ENCODE data around the gene ASPG. TPM values are rescaled to one million over a fixed set of nuclear protein-coding genes. Genes with fewer than 3 reads are reported as not detected.

ASPG gene
- total RNA-seq, 1 experiment from 2014 or later = 3.4 TPM

DNA sequence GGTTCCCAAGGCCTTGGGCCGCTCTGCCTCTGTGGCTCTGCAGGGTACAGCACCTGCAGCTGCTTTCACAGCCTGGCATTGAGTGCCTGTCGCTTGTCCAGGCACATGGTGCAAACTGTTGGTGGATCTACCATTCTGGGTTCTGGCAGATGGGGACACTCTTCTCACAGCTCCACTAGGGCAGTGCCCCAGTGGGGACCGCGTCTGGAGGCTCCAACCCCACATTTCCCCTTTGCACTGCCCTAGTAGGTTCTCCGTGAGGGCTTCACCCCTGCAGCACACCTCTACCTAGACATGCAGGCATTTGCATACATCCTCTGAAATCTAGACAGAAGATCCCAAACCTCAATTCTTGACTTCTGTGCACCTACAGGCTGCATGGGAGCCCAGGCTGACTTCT, 19.2 kb upstream of the ASPG start (continued):
- TF ChIP-seq, protein P1, sequence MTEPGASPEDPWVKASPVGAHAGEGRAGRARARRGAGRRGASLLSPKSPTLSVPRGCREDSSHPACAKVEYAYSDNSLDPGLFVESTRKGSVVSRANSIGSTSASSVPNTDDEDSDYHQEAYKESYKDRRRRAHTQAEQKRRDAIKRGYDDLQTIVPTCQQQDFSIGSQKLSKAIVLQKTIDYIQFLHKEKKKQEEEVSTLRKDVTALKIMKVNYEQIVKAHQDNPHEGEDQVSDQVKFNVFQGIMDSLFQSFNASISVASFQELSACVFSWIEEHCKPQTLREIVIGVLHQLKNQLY (CRISPR knock-in tag; IDR thresholded peaks at IDR 0.05) = no peak
- TF ChIP-seq CBFB (CRISPR knock-in tag; IDR thresholded peaks at IDR 0.05; ENCODE audit: low read depth) (no peak), NR1H2 (CRISPR knock-in tag; IDR thresholded peaks at IDR 0.05) (no peak), ZBTB43 (CRISPR knock-in tag; IDR thresholded peaks at IDR 0.05) (no peak), ZBTB21 (CRISPR knock-in tag; IDR thresholded peaks at IDR 0.05; ENCODE audit: borderline replicate concordance) (no peak), FOXJ3 (CRISPR knock-in tag; IDR thresholded peaks at IDR 0.05; ENCODE audit: borderline replicate concordance) (no peak), ZNF281 (CRISPR knock-in tag; IDR thresholded peaks at IDR 0.05) (no peak), ZNF423 (CRISPR knock-in tag; IDR thresholded peaks at IDR 0.05) (no peak), NR2C2 (CRISPR knock-in tag; IDR thresholded peaks at IDR 0.05) (no peak), ZNF512 (CRISPR knock-in tag; IDR thresholded peaks at IDR 0.05; ENCODE audit: borderline replicate concordance) (no peak), SMAD4 (CRISPR knock-in tag; IDR thresholded peaks at IDR 0.05) (no peak), NFYB (CRISPR knock-in tag; conservative IDR thresholded peaks at IDR 0.05; ENCODE audit: low read depth) (no peak)

DNA sequence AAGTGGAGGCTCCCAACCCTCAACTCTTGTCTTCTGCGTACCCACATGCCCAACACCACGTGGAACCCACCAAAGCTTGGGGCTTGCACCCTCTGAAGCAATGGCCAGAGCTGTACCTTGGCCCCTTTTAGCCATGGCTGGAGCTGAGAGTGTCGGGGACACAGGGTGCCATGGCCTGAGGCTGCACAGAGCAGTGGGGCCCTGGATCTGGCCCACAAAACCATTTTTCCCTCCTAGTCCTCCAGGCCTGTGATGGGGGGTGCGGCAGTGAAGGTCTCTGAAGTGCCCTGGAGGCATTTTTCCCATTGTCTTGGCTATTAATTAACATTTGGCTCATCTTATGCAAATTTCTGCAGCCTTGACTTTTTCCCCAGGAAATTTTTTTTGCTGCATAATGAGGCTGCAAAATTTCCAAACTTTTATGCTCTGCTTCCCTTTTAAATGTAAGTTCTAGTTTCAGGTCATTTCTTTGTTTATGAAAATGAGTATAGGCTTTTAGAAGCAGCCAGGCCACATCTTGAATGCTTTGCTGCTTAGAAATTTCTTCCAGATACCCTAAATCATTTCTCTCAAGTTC, 18.7 kb upstream of the ASPG start:
- Mint-ChIP-seq H3K4me1 (no peaks in the 10 kb centered on the region), H3K27me3 (ENCODE audit: low read depth) (peaks cover 27% of the 10 kb centered on the region), H3K9me3 (peaks cover 58% of the 10 kb centered on the region), H3K36me3 (peaks cover 26% of the 10 kb centered on the region), H3K27ac (no peak overlapping the region), H3K4me3 (no peak overlapping the region)
- ChIA-PET CTCF (no interaction called here), POLR2A (no interaction called here)
- DNase-seq (ENCODE audit: low spot score) (no peak), ATAC-seq (no peak)
- no peak for TF ChIP-seq AR (CRISPR knock-in tag; IDR thresholded peaks at IDR 0.05)
- no peak for TF ChIP-seq HMGA2 (CRISPR knock-in tag; IDR thresholded peaks at IDR 0.05)
- no peak for TF ChIP-seq ZNF532 (CRISPR knock-in tag; IDR thresholded peaks at IDR 0.05; ENCODE audit: borderline replicate concordance)
- no peak for TF ChIP-seq FOXK1 (CRISPR knock-in tag; IDR thresholded peaks at IDR 0.05)
- TF ChIP-seq, protein P2, sequence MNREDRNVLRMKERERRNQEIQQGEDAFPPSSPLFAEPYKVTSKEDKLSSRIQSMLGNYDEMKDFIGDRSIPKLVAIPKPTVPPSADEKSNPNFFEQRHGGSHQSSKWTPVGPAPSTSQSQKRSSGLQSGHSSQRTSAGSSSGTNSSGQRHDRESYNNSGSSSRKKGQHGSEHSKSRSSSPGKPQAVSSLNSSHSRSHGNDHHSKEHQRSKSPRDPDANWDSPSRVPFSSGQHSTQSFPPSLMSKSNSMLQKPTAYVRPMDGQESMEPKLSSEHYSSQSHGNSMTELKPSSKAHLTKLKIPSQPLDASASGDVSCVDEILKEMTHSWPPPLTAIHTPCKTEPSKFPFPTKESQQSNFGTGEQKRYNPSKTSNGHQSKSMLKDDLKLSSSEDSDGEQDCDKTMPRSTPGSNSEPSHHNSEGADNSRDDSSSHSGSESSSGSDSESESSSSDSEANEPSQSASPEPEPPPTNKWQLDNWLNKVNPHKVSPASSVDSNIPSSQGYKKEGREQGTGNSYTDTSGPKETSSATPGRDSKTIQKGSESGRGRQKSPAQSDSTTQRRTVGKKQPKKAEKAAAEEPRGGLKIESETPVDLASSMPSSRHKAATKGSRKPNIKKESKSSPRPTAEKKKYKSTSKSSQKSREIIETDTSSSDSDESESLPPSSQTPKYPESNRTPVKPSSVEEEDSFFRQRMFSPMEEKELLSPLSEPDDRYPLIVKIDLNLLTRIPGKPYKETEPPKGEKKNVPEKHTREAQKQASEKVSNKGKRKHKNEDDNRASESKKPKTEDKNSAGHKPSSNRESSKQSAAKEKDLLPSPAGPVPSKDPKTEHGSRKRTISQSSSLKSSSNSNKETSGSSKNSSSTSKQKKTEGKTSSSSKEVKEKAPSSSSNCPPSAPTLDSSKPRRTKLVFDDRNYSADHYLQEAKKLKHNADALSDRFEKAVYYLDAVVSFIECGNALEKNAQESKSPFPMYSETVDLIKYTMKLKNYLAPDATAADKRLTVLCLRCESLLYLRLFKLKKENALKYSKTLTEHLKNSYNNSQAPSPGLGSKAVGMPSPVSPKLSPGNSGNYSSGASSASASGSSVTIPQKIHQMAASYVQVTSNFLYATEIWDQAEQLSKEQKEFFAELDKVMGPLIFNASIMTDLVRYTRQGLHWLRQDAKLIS (CRISPR knock-in tag; IDR thresholded peaks at IDR 0.05; ENCODE audit: borderline replicate concordance) = no peak
- TF ChIP-seq, protein P1 (CRISPR knock-in tag; IDR thresholded peaks at IDR 0.05) = no peak
